GM19467 (cell line): ENCODE results near the gene ATP1A4.

ENCODE experiments used
- ATAC-seq: cut with Tn5 transposase; IDR thresholded peaks from one replicate; pipeline ENCODE4 v1.9.1; 2021; ENCODE audit warnings: mild to moderate bottlenecking, moderate library complexity; ENCODE audit not compliant: unreplicated experiment

The ATP1A4 gene

DNA sequence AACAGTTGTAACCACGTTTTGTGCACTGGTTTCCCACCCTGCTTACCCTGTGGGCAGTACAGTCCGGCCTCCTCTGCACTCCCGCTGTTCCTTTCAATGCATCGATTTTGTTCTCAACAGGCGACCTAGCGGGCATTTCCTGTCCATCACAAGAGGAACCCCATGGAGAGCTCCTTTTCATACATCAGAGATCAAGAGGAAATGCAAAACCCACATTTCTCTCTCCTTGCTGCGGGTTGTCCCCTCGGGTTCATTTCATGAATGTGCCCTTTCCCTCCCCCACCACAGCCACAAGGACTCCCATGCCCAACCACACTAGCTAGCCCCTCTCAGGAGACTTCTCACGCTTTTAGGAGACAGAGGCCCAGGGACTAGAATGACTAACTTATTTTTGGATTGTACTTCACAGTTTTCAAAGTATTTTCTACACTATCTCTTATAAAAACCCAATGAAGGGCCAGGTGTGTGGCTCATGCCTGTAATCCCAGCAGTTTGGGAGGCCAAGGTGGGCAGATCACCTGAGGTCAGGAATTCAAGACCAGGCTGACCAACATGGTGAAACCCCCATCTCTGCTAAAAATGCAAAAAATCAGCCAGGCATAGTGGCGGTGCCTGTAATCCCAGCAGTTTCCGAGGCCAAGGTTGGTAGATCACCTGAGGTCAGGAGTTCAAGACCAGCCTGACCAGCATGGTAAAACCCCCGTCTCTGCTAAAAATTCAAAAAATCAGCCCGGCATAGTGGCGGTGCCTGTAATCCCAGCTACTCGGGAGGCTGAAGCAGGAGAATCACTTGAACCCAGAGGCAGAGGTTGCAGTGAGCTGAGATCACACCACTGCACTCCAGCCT, 18.4 kb downstream of the ATP1A4 start:
- ATAC-seq = peak; percentile 50

DNA sequence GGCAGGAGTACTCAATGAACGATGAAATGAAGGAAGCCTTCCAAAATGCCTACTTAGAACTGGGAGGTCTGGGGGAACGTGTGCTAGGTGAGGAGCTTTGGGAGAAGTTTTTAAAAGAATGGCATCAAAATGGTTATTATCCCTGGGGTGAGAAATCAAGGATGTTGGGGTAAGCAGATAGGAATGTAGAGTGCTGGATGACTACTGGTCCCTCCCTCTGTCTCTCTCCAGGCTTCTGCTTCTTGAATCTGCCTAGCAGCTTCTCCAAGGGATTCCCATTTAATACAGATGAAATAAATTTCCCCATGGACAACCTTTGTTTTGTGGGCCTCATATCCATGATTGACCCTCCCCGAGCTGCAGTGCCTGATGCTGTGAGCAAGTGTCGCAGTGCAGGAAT, 20.0 kb downstream of the ATP1A4 start:
- no peak for ATAC-seq

DNA sequence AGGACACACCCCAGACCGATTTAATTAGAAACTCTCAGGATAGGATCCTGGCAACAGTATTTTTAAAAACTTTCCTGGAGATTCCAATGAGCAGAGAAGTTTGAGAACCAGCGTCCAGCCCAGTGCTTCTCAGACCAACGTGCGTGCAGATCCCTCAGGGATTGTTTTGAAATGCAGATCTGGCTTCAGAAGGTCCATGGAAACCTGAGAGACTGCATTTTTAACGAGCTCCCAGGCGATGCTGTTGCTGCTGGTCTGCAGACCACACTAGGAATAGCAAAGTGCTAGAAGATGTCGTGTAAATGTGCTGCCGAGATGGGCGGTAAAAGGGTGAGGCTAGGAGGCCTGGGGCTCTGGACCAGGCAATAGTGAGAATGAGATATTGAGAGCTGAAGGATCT, 20.6 kb downstream of the ATP1A4 start:
- ATAC-seq = no peak

DNA sequence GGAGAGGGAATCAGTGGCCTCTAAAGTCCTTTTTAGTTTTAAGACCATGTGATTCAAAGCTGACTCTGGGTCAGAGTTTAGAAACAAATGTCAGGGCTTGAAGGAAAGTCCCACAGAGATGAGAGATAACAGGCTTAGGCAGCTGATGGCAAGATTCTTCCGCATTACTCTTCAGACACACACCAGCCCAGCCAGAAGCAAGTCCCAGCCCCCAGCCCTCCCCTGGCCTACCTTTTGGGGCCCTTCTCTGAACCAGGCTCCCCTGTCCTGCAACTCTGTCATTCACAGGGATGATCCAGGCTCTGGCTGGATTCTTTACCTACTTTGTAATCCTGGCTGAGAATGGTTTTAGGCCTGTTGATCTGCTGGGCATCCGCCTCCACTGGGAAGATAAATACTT, 25.8 kb downstream of the ATP1A4 start:
- ATAC-seq = no peak

DNA sequence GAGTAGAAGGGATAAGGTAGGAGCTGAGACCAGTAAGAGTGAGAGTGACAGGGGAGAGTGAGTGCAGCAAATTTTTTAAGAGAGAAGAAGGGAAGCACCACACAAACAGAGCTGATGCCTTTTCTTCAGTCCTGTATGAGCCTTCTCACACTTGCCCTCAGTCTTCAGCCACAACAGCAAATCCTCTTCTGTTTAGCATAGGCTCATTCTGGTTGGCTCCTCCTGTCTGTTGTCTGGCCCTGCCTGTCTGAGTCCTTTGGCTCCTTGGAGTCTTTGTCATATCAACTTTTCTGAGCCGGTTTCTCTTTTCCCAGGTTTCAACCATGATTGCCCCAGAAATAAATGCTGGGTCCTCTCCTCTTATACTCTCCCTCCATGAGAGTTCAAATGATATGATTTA, 26.3 kb downstream of the ATP1A4 start:
- no peak for ATAC-seq

DNA sequence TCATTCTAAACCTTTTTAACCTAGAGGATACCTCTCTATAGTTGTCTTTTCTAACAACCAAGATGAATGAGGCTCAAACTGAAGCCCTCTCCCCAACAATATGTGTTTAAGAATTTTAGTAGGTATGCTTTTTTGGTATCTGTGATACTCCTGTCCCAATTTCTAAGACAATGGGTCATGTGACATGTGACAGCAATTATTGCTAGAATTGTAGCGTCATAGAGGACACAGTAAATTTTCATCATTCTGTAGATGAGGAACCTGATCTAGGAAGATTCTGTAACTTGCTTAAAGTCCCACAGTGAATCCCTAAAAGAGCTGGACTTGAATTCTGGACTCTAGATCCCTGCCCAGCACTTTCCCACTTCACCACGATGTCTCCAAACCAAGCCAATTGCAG, 27.3 kb downstream of the ATP1A4 start:
- no peak for ATAC-seq

DNA sequence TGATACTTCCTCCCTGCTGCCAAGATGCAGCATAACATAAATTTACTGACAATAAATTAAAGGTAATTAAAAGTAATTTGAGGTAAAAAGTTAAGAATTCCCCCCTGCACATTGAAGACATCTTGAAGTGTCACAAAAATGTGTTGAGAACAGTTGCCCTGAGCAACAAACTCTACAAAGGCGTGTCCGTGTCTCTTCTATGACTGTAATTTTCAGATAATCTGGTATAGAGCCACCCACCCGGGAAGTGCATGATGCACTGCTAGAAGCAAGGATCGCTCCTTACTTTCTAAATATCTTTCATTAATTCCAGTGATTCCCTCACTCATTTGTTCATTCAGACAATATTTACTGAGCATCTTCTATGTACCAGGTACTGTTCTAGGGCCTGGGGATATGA, 27.9 kb downstream of the ATP1A4 start:
- no peak for ATAC-seq

DNA sequence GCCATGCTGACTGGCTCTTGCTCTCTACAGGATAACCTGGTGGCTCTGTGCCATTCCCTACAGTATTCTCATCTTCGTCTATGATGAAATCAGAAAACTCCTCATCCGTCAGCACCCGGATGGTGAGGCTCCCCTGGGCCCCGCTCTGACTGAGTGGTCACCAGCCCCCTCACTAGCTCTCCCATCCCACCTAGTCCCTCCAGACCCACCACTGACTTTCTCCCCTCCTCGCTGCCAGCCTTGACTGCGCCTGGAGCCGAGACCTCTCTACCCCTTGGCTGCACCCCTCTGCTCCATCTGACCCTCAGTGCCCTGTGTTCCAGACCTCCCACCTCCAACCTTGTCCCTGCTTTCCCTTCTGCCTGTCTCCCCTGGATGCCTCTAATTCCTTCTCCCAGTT, 34.8 kb downstream of the ATP1A4 start:
- no peak for ATAC-seq

DNA sequence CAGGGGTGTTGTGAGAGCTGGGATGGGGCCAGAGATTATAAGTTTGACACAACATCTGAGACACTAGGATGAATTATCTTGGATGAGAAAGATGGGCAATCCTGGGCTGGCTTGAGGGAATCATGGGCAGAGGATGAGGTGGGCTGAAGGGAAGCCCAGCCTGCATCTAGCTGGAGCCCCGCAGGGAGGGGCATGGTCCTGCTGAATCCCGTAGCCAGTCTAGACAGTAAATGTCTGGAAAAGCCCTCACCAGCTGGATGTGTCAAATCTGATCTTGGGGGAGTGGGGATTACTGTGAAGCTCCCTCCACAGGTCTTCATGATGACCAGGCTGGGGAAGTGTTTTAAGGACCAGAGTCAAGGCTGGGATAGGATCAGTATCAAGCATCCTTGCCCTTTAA, 35.3 kb downstream of the ATP1A4 start:
- ATAC-seq = no peak

DNA sequence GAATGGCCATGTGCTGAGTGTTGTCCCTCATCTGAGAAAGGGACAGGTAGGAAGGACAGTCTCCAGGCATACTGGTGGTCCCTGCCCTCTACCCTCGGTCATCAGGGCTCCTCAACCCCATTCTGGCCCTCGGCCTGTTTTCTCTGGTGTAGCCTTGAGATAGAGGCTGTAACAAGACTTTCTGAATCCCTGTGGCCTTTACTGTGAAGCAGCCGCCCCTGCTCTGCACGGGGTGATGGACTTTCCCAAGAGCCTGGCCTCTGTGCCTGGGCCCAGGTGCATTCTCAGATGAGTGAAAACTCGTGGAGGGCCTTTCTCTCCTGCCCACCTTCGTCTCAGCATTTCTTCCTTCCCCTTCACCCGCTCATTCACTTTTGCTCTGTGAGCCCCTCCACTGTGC, 36.0 kb downstream of the ATP1A4 start:
- ATAC-seq = no peak

DNA sequence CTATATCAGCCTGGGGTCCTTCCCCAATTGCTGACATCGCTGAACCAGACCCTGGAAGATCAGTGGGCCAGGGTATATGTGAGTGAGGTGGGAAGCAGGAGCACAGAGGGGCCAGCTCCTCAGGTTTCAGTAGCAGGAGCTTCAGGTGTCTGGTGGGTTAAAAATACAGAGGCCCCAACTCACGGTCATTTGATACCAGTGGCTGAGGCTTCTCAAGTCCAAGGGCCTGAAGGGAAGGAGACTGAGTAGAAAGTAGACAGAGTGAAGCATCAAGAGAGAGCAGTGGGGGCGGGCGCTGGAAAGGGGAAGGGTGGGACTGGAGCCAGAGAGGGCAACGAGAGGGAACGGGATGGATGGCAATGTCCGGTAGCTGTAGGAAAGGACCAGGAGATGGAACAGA, 36.9 kb downstream of the ATP1A4 start:
- no peak for ATAC-seq

DNA sequence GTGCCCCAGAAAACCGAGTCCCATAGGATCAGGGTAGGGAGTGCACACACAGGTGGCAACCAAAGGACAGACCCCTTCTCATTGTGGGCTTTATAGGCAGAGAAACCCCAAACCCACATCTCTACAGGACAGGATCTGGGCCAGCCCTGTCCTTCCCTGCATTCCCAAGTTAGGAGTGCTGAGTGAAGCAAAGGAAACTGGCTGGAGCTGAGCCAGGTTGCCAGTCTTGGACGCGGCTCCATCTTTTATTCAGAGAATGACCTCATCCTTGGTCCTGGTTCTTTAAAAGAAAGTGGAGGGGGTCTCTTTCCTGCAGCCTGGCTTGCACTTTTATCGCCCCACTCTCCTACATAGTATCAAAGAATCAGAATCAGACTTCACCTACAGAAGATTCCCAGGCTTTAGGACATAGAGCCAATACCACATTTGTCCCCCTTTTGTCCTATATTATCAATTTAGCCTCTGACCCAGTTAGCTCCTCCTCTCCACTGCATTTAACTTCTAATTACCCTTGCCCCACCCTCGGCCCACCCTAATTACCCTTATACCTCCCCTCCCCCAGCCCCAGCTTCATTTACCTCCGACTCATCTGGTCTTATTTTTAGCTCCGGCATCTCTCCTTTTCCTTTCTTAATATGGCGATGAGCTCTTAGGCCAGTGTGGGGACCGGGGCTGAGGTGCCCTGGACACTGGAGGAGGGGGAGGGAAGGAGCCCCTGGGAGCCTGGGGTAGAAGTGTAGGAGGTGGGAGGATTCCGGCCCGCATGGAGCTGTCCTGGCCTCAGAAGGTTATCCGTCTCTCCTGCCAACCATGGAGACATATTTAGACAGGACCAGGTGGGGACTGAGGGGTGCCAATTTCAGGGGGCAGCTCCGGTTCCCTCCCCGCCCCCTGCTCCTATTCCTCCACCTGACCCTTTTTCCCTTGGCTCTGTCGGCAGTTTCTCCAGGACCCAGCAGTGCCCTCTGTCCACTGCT, 38.5 kb downstream of the ATP1A4 start, which contains the start of gene CASQ1:
Gene CASQ1, plus strand, starts transcription at position 927 of the 977 bp plus-strand sequence. CDS start 177 bp downstream, outside the sequence.
- no peak for ATAC-seq

DNA sequence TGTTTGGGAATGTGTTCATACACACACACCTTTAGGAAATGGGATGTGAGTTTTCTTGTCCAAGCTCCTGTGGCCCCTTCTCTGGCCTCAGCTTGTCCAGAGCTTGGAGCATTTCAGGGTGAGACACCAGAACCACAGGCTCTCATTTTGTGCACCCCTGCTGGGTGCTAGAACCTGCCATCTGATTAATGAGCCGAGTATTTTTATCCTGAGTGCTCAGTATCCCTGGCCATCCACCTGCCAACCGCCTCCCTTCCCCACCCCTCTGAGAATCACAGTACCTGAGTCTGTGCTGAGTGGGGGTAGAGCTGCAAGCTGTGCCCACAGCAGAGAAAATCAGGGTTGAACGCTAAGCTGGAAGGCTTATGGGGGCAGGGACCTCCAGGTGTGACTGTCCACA, 40.4 kb downstream of the ATP1A4 start:
- no peak for ATAC-seq

DNA sequence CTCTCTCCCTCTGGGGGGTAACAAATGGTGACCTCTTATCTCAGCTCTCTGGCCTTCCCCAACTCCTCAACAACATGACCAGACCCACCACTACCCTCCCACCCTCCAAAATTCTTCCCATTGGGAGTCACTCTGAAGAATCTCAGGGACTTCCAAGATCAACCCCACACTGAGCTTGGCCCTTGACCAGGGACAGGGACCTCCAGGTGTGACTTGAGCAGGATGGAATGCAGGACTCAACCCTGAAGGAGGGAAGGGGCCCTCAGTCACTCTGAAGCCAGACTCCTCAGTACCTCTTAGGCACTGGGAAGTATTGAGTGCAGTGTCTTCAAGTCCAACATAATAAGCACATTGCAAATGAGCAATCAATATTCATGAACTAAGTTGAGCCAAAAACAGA, 40.8 kb downstream of the ATP1A4 start:
- ATAC-seq = no peak

DNA sequence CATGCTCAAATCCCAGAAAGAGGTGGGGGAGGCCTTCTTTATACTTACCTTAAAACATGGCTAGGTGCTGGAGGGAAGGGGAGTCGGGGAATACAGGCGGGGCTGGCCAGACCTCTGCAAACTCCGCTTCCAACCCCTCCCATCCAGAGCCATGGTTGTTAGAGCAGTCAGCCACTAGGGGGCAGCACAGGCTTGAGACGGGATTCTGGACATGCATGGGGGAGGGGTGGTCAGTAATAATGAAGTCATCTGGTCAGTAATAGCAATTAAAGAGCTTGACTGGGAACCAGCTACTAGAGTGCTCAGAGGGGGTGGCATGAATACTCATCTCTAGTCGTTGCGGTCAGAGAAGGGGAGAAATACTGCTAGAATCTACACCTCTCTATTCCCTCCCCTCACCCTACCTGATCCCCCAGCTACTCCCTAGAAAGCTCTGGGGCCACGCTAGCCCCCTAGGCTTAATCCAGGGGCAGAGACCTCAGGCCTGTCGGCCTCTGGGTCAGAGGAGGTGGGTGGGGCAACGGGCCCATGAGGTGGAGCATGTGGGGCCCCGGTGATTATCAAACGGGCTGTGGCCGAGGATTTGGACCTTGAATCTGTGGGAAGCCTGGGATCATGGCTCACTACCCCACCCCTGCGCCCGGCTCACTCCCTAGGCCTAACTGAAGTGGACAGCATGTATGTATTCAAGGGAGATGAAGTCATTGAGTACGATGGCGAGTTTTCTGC, 41.9 kb downstream of the ATP1A4 start:
- peak; percentile 50 for ATAC-seq

DNA sequence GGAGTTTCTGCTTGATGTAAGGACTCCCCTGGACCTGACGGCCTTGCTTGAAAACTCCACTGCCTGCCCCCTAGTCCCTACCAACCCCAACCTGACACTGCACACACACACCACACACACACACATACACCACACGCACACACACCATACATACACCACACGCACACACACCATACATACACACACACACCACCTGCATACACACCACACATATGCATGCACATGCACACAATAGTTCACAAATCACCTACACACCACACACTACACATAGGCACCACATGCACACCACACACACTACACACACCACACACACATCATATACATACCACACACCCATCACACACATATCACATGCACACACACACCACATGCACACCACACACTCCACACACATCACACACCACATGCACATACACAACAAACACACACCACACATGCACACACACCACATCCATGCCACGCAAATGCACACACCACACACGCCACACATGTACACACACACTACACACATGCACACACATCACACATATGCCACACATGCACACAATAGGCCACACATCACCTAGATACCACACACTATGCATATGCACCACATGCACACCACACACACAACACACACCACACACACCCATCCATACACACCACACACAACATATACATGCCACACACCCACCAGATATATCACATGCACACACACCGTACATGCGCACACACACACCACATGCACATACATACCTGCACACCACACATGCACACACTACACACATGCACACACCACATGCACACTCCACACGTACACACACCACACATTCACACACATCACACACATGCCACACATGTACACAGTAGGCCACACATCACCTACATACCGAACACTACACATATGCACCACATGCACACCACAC, 42.7 kb downstream of the ATP1A4 start:
- no peak for ATAC-seq

DNA sequence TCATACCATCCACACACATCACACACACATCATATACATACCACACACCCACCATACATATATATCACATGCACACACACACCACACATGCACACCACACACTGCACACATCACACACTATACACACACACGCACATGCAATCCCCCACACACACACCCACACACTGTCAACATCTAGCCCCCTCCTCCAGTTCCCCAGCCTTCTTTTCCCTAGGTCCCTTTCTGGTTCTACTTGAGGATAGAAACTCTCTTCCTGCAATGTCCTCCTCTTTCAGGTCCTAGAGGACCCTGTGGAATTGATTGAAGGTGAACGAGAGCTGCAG, 43.3 kb downstream of the ATP1A4 start:
- ATAC-seq = no peak

DNA sequence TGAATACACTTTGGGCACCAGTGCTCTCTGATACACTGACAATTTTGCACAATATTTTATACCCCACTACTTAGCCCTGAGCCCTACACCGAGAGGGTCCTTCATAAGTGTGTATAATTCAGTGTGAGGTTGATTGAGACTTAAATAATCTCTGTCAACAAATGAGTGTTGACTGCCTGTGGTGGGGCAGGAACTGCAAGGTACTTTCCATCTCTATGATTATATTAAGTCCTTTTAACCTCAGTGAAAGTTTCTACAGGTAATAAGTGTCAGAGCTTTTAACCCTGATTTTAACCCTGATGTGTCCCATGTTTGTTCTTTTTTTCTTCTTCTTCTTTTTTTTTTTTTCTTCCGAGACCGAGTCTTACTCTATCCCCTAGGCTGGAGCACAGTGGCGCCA, 44.7 kb downstream of the ATP1A4 start:
- ATAC-seq = no peak

DNA sequence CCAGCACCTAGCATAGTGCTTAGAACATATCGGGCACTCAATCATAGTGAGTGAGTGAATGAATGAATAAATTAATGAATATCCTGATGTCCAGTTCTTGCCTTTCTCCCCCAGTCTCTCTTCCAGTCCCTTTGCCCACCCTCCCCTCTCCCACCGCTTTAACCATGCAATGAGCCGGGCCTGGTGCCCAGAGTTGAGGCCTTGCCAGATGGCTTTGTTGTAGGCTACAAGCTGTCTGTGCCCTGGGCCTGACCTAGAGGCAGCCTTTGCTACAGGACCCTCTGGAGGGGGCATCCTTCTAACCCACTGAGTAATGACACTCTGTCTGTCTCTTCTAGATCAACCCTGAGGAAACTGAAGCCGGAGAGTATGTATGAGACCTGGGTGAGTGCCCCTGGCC, 45.8 kb downstream of the ATP1A4 start:
- ATAC-seq = no peak

DNA sequence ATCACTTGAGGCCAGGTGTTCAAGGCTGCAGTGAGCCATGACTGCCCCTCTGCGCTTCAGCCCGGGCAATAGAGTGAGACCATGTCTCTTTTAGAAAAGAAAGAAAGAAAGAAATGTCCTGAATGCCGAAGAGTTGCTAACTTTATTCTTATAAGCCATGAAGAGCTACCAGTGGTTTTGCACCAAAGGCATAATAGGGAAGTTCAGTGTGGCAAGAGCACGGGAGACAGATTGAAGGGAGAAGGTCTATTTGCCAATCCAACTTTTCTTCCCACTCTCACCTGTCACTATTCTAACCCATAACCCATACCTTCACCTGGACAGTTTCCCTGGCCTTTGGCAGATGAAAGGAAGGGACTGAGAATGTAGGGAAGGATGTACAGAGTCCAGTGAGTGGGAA, 49.4 kb downstream of the ATP1A4 start:
- ATAC-seq = no peak
